ENCODE data around the gene ZNF214.

The ZNF214 gene

DNA sequence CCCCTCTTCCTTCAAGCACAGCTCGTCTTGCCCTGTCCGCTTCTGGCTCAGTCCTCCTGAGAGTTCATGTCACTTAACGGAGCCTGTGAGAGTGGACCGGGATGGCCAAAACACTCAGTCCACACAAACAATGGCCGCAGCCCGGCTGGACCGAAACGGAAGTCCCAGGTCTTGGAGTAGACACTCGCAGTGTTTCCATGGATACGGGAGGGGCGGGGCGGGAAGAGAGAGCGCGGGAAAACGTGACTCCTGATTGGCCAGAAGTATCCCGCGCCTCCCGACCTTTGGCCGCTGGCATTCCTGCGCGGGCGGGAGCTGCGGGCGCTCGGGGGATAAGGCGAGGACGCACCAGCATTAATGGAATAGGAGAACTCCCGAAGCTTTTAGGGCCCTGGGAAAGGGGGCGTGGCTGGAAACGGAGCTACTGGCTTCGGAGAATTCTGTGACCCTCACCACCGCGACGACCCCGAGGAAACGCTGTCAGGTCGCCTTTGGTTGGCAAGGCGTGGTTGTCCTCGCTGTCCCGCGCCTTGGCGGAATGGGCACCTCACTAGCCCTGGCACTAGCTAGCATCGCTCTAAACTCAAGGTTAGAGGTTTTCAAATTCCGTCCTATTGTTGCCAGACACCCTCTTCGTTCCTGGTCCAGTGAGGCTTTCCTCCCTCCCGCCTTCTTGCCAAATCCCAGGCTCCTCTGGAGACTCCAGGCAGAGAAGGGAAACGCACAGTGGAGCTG lies at the start of gene ZNF214, which contains the start of gene NLRP14:
ZNF214 (minus strand) TSS at position 164 of the 735 bp plus-strand sequence. CDS start 17,511 bp downstream, outside the sequence.
NLRP14 (plus strand) TSS at position 297 of the 735 bp plus-strand sequence. CDS start 18,108 bp downstream, outside the sequence.
- no peak for DNase-seq (ENCODE audit: low read depth in 2 of 2)

DNA sequence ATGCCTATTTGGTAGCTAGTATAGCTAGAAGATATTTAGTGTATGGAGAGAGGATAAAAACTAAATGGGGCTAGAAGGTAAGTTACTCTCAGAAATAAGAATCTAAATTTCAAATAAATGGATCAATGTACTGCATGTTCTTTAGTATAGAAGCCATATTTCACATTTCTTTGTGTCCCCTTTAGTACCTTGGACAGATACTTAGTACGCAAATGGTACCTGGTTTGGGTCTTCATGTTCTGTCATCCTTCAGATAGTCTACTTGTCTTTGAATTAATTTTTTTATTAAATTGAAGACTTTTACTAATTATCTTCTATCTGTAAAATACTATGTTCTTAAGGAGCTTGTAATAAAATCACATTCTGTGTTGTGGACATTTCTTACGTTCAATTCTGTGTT lies 42.4 kb upstream of the ZNF214 start:
- no peak for DNase-seq (ENCODE audit: low read depth in 2 of 2)

GRCh38 chr11:7060868-7061267 lies 40.7 kb upstream of the ZNF214 start:
- DNase-seq (ENCODE audit: low read depth in 2 of 2): no peak

DNA sequence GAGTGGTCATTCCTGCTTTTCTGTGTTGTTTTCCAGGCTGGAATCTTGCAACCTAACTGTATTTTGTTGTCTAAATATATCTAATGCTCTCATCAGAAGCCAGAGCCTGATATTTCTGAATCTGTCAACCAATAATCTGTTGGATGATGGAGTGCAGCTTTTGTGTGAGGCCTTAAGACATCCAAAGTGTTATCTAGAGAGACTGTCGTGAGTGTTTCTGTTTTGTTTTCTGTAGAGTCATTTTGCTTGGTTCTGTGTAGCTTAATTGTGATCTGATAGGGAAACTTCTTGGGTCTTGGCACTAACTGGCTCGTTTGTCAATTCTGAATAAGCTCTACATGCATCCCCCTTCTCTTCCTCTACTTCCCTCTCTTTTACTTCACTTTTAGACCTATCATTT lies 37.5 kb upstream of the ZNF214 start:
- no peak for DNase-seq (ENCODE audit: low read depth in 2 of 2)

- no peak for DNase-seq (ENCODE audit: low read depth in 2 of 2)
These were observed 36.8 kb upstream of the ZNF214 start for GRCh38 chr11:7056828-7057513.

GRCh38 chr11:7050191-7050590 lies 30.0 kb upstream of the ZNF214 start:
- DNase-seq (ENCODE audit: low read depth in 2 of 2): no peak

DNA sequence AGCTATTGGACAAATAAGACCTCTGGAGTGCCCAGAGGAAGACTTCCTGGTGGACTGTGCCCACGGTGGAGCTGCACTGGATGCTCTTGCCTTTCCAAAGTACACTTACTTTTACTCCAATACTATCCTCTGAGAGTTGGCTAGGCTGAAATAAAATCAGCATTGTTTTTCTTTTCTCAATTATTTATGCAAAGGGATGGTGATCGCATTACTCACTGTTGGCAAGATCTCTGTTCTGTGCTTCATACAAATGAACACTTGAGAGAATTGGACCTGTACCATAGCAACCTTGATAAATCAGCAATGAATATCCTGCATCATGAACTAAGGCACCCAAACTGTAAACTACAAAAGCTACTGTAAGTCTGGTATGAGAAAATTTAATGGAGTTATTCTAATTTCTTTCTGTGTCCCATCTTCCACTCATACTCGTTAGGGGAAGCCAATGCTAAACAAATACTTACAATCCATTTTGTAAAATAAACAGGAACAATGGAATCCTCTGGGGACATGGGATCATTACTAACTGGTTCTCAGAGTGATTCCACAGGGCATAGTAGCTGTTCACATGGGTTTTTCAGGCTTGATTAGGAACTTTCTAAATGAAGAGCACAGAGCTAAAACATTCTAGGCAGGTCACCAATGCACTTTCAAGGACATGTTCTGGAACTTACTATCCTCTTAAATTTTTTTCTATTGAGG lies 26.5 kb upstream of the ZNF214 start:
- no peak for DNase-seq (ENCODE audit: low read depth in 2 of 2)

GRCh38 chr11:7034019-7034418 lies 13.9 kb upstream of the ZNF214 start:
- no peak for DNase-seq (ENCODE audit: low read depth in 2 of 2)

DNA sequence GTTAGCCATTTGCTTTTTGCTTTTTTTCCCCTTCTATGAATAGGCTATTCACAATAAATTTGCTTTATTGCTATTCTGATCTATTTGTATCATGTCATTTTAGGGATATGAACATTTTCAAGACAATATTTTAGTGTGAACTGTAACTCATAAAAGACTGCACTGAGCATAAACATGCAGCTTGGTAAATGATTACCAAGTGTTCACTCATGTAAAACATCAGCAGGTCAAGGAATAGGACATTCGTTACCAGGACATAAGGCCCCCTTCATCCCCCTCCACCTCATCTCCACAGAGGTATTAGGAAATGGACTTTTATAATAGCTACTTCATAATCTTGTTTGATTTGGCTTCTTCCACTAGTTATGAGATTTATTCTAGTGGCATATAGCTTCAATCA lies 12.5 kb upstream of the ZNF214 start:
- no peak for DNase-seq (ENCODE audit: low read depth in 2 of 2)

DNA sequence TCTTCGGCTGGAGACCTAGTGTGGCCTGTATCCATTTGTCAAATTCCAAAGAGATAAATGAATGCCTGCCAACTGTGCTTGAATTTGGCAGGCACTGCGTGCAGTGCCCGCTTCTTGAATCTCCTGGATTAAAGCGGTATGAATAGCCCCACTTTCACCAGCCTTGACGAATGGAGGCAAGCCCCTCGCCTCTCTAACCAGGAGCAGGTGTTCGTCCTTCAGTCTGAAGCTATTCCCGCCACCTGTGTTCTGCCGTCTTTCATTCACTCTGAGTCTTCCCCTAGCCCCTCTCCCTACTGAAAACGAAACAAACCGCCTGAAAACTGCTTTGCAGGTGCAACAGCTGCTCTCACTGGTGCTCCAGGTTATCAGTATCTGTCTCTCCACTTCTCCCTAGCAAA lies 11.3 kb upstream of the ZNF214 start:
- no peak for DNase-seq (ENCODE audit: low read depth in 2 of 2)

DNA sequence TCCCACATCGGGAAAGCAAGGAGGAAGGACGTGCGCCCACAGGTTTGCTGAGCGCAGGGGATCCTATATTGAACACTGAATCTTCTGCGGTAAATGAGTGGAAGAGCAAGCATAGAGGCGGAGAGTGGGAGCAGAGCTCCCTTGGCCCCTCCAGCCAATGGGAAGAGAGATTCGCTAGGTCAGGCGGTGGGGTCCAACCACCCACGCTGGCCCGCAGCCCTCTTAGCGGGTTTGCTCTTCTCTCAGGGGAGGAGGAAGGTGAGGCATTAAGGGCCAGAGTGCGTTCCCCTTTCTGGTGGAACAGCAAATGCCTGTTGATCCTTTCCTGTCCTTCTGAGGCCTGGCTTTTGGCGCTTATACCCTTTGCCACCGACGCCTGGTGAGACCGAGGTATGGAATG lies 10.7 kb upstream of the ZNF214 start:
- no peak for DNase-seq (ENCODE audit: low read depth in 2 of 2)

DNA sequence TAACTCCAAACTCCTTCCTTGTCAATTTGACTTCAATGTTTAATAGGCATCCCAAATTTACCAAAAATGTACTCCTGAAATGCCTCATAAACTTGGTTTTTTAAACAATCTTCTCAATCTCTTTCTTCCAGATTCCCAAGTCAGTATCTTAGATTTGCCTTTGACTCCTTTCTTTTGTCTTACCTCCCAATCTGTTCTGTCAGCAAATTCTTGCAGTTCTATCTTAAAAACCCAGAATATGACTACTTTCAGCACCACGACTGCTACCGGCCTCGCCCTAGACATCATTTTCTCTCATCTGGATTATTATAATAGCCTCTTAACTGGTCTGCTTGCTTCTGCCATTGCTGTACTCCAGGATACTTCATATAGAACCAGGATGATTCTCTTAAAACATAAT lies 8.0 kb upstream of the ZNF214 start:
- DNase-seq (ENCODE audit: low read depth in 2 of 2): no peak

DNA sequence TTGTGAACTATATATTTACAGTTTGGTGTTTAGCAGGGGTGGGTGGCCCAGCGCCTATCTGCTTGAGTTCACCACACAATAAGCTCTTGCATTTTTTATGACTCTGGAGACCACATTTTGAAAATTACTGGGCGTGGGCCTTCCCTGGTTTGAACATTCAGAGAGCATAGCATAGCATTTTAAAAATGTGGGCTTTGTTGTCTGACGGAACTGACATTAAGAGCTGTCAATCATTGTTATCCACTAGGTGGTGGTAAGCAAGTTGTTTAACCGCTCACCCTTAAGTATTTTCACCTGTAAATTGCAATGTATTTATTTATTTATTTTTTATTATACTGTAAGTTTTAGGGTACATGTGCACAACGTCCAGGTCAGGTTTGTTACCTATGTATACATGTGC lies 1.2 kb upstream of the ZNF214 start:
- no peak for DNase-seq (ENCODE audit: low read depth in 2 of 2)

GRCh38 chr11:7019500-7020182 lies 505 bp downstream of the ZNF214 start:
- no peak for DNase-seq (ENCODE audit: low read depth in 2 of 2)

- no peak for DNase-seq (ENCODE audit: low read depth in 2 of 2)
These were observed 4.1 kb downstream of the ZNF214 start for GRCh38 chr11:7016011-7016410.

- DNase-seq (ENCODE audit: low read depth in 2 of 2): no peak
These were observed 6.0 kb downstream of the ZNF214 start for GRCh38 chr11:7014118-7014517.

DNA sequence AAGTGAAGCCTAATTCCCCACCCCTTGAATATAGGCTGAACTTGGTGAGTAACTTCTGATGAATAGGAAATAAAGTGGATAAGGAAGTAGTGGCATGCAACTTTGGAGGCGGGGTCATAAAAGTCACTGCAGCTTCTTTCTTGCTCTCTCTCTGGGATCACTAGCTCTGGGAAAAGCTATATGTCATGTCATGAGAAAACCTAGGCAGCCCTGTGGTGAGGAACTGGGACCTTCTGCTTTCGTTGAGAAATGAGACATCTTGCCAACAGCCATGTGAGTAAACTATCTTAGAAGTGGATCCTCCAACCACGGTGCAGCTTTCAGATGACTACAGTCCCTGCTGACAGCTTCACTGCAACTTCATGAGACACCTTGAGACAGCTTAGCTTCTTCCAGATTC lies 15.7 kb downstream of the ZNF214 start:
- DNase-seq (ENCODE audit: low read depth in 2 of 2): no peak

DNA sequence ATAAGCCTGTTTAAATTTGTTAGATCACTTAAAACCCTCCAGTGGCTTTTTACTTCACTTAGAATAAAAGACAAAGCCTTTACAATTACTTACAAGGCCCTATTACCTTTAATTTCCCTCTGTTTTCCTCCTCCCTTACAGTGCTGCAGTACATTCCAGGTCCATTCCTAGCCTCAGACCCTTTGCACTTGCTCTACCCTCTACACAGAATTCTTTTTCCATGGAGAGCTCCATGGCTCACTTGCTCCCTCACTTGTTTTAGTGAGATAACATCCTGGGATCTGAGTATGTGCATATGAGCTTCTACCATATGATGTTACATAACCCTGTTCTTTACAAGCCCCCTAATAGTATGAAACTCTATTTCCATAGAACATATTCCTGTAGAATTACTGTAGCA lies 24.4 kb downstream of the ZNF214 start:
- DNase-seq (ENCODE audit: low read depth in 2 of 2): no peak

- DNase-seq (ENCODE audit: low read depth in 2 of 2): no peak
These were observed 27.4 kb downstream of the ZNF214 start for GRCh38 chr11:6992457-6993417.

DNA sequence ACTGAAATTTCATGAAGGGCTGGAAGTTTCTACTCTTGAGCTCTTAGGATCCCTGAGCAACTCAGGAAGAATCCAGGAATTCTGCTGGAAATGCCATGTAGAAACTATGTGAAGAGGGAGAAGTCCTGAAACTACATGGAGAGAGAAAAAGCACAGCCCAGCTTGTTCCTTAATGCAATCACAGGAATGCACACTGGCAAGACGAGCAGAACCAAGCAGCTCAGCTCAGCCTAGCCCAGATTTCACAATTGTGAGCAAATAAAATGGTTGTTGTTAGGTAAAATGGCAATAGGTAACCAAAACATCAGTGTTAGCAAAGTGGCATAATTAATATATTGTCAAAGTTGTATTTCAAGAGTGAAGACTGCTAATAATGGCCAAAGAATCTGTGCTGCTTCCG lies 28.1 kb downstream of the ZNF214 start:
- no peak for DNase-seq (ENCODE audit: low read depth in 2 of 2)

DNA sequence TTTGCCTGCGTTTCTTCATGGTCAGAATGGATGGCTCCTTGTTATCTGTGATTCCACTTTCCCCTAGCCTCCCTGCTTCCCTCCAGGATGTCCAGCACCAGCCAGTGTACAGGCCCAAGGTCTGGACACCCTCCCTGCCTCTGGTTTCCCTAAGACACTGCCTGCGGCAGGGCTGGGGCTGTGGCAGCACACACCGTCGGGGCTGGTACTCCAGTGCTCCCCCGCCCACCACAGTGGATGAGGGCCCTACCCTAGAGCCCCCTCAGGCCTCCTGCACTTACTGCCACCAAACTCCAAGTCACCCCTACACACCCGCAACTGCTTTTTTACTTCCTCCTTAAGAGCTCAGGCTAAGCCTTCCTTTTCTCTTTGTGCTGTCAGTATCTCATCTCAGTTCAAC lies 28.9 kb downstream of the ZNF214 start:
- DNase-seq (ENCODE audit: low read depth in 2 of 2): no peak
